GM12892 (cell line): ENCODE measurements around the gene ELF1.

Experiments
- POLR2A ChIP-seq: IDR thresholded peaks from 2 replicates; pipeline ENCODE4 v1.6.1; 2011; ENCODE audit warnings: low read depth, low read length, control low read depth
- POLR2AphosphoS5 ChIP-seq: IDR thresholded peaks from 2 replicates; pipeline ENCODE4 v1.6.1; 2011; ENCODE audit warnings: low read depth, low read length, control low read depth

- TF ChIP-seq POLR2A (no peak), POLR2AphosphoS5 (no peak)
Measured at GRCh38 chr13:41034382-41034781, 15.3 kb upstream of the ELF1 start.
